ENCODE data around the gene KLHL7.

- TF ChIP-seq EP300 (IDR thresholded peaks at IDR 0.05; ENCODE audit: low read depth) (no peak), POLR2AphosphoS5 (IDR thresholded peaks at IDR 0.05) (no peak), POLR2A (IDR thresholded peaks at IDR 0.05) (no peak)
- TF ChIP-seq, protein P1, sequence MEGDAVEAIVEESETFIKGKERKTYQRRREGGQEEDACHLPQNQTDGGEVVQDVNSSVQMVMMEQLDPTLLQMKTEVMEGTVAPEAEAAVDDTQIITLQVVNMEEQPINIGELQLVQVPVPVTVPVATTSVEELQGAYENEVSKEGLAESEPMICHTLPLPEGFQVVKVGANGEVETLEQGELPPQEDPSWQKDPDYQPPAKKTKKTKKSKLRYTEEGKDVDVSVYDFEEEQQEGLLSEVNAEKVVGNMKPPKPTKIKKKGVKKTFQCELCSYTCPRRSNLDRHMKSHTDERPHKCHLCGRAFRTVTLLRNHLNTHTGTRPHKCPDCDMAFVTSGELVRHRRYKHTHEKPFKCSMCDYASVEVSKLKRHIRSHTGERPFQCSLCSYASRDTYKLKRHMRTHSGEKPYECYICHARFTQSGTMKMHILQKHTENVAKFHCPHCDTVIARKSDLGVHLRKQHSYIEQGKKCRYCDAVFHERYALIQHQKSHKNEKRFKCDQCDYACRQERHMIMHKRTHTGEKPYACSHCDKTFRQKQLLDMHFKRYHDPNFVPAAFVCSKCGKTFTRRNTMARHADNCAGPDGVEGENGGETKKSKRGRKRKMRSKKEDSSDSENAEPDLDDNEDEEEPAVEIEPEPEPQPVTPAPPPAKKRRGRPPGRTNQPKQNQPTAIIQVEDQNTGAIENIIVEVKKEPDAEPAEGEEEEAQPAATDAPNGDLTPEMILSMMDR (IDR thresholded peaks at IDR 0.05): no peak
Observed at GRCh38 chr7:23205909-23206767, 100.6 kb downstream of the KLHL7 start.
